Measurements from ENCODE around the gene ACAT1.
"Not testable (repeated sequence)": the region's sequence is repeated elsewhere in the genome, so short reads cannot be mapped to it uniquely, and the experiment has no call there.

Gene ACAT1

GRCh38 chr11:108121274-108122155 lies at the start of gene ACAT1:
ACAT1 (plus strand) TSS chr11:108121567; CDS start chr11:108121607, 40 bp downstream.
- DNase-seq (ENCODE audit: low read depth): peak; percentile 94

- DNase-seq (ENCODE audit: low read depth): no peak
Observed at GRCh38 chr11:108084811-108085210, 36.6 kb upstream of the ACAT1 start.

GRCh38 chr11:108085672-108086071 lies 35.7 kb upstream of the ACAT1 start:
- no peak for DNase-seq (ENCODE audit: low read depth)

GRCh38 chr11:108092134-108092533 lies 29.2 kb upstream of the ACAT1 start:
- DNase-seq (ENCODE audit: low read depth): no peak

DNA sequence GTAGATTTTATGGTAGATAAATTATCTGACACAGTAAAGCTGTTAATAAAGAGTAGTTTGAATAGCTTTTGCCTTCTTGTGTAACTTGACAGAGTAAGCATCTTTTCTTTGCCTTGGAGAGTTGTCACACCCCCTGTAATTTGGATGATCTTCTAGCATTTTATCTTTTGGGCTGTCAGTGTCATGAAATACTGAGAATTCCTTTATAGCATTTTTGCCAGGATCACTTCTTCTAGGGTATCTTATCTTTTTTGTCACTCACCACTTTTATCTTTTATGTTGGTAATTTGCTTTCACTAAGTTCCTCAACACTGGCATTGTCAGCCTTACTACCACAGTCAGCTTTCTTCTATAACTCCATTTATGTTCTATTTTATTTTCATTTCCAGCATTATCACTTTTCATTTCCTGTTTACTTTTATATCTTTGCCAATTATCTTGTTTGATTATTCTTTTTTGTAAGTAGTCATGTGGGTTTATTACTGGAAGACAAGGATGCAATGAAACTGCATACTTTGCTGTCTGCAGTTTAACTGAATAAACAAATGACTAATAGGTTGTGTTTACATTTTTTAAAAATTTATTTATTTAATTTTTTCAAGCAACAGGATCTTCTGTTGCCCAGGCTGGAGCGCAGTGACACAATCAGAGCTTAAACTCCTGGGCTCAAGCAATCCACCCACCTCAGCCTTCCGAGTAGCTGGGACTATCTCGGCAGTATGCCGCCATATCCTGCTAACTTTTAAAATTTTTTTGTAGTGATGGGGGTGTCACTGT lies 28.1 kb upstream of the ACAT1 start:
- no peak for DNase-seq (ENCODE audit: low read depth)

GRCh38 chr11:108097179-108097578 lies 24.2 kb upstream of the ACAT1 start:
- no peak for DNase-seq (ENCODE audit: low read depth)

- no peak for DNase-seq (ENCODE audit: low read depth)
Observed at GRCh38 chr11:108101090-108101775, 20.1 kb upstream of the ACAT1 start.

GRCh38 chr11:108111126-108111525 lies 10.2 kb upstream of the ACAT1 start:
- no peak for DNase-seq (ENCODE audit: low read depth)

DNA sequence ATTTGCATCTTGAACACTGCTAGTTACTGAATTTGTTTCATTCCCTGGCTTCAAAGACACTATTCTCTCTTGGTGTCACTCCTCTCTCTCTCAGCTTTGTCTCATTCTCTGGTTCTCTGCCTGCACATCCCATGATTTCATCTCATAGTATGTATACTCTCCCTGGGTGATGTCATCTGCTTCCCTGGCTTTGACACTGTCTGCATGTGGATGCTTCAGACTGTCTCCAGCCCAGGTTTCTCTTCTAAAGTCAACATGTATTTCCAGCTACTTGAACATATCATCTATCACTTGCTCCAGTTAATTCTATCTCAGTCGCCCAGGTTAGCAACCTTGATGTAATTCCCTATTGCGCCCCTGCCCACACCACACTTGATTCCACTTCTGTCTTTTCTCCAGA lies 9.3 kb upstream of the ACAT1 start:
- no peak for DNase-seq (ENCODE audit: low read depth)

- no peak for DNase-seq (ENCODE audit: low read depth)
Observed at GRCh38 chr11:108115500-108116140, 5.7 kb upstream of the ACAT1 start.

DNA sequence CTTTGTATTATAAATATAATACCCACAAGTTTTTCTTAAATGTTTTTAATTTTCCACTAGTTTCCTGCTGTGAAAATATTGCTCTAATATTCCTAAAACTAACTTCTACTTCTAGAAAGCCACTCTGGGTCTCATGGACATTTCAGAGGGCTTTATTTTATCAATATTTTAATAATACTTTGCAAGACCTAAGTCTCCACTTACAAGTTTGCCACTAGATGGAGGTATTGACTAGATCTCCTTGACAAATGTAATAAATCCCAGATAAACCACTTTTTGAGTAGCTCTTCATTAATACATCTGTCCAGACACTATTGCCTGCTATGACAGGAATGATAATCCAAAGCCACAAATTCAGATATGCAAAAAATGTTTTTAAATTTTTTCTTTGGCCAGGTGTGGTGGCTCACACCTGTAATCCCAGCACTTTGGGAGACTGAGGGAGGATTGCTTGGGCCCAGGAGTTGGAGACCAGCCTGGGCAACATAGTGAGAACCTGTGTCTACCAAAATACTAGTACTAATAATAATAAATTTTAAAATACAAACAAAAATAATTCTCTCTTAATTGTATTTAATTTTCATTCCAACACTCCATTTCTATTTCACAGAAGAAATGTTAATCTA lies 3.5 kb upstream of the ACAT1 start:
- DNase-seq (ENCODE audit: low read depth): no peak

GRCh38 chr11:108120936-108121273 lies 462 bp upstream of the ACAT1 start:
- not testable (repeated sequence) for DNase-seq (ENCODE audit: low read depth)

GRCh38 chr11:108122166-108122628 lies 830 bp downstream of the ACAT1 start:
- DNase-seq (ENCODE audit: low read depth): no peak

DNA sequence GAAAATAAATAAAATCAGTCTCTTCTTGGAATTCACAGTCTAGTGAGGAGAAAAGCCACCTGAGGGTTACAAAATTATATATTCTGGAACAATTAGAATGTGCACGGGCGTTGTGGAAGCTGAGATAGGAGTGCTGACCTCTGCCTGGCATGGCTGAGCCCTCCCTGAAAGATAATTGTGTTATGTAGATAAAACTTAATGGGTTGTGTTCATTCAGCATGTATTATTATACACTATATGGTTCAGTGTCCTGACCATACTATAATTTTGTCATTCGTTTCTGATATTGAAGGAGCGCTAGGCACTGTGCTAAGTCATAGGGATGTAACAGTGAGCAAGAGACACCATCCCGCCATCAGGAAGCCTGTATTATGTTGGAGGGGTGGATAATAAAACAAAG lies 3.7 kb downstream of the ACAT1 start:
- no peak for DNase-seq (ENCODE audit: low read depth)

GRCh38 chr11:108128772-108129171 lies 7.4 kb downstream of the ACAT1 start:
- no peak for DNase-seq (ENCODE audit: low read depth)

DNA sequence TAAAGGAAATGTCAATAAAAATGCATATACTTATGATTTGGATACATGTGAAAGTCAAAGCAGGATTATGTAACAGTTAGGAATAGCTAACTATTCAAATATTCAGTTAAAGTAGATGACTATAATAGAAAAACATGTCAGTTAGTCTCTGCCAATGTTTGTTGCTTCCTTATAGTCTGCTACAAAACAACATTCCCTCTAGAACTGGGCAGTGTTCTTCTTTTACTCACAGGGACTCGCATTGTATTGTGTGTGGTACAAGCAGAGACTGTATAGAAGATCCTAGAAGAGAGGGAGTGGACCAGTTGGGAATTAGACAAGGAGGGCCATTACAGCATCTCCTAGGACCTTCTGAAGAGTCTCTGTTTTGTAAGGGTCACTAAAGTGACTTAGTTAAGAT lies 10.6 kb downstream of the ACAT1 start:
- DNase-seq (ENCODE audit: low read depth): no peak

GRCh38 chr11:108132993-108133538 lies 11.7 kb downstream of the ACAT1 start:
- not testable (repeated sequence) for DNase-seq (ENCODE audit: low read depth)

GRCh38 chr11:108135845-108136544 lies 14.6 kb downstream of the ACAT1 start:
- no peak for DNase-seq (ENCODE audit: low read depth)

- no peak for DNase-seq (ENCODE audit: low read depth)
Observed at GRCh38 chr11:108137212-108137611, 15.8 kb downstream of the ACAT1 start.

DNA sequence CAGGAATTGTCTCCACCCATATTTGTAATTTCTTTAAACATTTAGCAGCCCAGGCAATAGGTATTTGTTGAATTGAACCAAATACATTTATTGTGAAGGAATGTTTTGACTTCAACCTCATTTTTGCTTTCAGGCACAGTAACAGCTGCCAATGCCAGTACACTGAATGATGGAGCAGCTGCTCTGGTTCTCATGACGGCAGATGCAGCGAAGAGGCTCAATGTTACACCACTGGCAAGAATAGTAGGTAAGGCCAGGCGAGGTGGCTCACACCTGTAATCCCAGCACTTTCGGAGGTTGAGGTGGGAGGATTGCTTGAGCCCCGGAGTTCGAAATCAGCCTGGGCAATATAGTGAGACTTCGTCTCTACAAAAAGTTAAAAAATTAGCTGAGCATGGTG lies 20.9 kb downstream of the ACAT1 start:
- DNase-seq (ENCODE audit: low read depth): no peak

DNA sequence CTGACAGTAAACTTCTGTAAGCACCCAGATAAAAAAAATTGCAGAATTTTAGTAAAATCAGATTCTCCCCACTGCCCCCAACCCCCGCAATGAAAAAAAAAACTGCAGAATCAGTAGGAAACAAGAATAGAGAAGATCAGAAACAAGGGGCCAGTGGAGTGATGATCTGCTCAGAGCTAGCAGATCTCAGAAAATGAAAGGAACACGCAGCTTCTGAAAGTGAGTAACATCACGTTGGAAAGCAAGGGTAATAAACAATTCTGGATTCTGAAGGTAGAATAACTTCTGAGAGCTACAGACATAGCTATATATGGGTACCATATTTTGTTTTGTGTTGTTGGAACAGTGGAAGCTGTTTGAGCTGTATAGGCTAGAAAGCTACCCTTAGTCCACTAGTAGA lies 23.2 kb downstream of the ACAT1 start:
- no peak for DNase-seq (ENCODE audit: low read depth)
